GM12874 (cell line): ENCODE measurements around the gene PRKCQ.

ENCODE experiments used
- CTCF ChIP-seq: IDR thresholded peaks from 2 replicates; pipeline ENCODE4 v1.5.1; 2011; ENCODE audit warnings: low read depth, mild to moderate bottlenecking, control low read depth, low read length, moderate library complexity; ENCODE audit not compliant: insufficient read depth

Gene PRKCQ

GRCh38 chr10:6576326-6576725, 3.8 kb downstream of the PRKCQ start:
- TF ChIP-seq CTCF = no peak

DNA sequence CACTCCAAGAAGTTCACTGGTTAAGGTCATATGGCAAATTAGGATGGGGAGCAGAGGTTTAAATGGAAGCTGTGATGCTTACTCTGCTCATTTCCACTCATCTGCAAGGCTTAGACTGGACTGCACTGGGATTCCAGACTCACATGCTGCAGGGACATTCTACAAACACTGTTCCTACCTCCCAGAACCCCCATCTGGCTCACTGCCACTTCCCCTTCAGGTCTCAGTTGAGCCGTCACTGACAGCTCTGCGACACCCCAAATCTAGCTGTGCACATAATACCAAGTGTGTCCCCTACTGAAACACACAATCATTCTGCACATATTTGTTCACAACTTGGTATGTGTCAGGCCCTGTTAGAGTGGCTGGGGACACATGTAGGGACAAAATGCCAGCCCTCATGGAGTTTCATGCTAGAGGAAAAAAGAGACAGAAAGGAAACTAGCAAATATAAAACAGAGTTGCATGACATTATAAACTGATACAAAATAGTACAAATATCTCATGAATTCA, 5.4 kb downstream of the PRKCQ start:
- TF ChIP-seq CTCF = no peak

DNA sequence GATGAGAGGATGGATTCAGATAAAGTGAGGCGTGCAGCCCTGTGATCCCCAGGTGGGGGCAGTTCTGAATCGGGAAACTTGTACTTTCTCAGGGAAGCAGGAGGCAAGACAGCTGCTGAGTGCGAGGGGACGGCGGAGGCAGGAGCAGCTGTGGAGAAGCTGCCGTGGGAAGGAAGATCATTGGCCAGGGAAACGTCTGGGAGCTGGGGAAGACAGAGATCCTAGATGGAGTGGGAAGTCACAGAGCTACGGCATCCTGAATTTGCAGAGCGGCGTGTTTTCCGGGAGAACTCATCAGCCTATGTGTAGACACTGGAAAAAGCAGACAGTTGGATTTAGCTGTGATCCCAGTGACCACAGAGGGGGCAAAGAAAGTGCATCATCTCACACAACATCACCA, 9.2 kb downstream of the PRKCQ start:
- TF ChIP-seq CTCF = no peak

DNA sequence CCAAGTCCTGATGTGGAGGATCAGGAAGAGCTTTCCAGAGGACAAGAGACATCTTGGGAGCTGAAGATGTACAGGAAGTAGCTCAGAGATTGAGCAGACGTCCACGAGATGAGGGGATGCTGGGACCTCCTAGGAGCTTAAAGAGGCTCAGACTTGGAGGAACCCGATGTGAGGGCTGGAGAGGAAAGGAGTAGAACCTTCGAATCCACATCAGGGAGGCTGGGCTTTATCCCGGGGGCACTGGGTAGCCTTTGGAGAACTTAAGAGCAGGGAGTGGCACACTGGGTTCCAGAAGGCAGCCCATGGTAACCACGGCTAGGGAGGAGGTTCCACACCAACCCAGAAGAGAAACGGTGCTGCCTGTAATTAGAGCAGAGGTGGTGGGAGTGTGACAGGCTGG, 10.8 kb downstream of the PRKCQ start:
- TF ChIP-seq CTCF = no peak

DNA sequence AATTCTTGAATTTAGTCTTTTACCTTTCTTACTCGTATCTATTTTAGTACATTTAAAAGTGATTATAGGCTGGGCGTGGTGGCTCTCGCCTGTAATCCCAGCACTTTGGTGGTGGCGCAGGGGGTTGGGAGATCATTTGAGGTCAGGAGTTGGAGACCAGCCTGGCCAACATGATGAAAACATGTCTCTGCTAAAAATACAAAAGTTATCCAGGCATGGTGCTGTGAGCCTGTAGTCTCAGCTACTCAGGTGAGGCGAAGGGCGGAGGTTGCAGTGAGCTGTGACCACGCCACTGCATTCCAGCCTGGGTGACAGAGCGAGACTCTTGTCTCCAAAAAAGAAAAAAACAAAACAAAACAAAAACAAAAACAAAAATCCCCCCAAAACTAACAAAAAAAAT, 12.2 kb downstream of the PRKCQ start:
- TF ChIP-seq CTCF = no peak

DNA sequence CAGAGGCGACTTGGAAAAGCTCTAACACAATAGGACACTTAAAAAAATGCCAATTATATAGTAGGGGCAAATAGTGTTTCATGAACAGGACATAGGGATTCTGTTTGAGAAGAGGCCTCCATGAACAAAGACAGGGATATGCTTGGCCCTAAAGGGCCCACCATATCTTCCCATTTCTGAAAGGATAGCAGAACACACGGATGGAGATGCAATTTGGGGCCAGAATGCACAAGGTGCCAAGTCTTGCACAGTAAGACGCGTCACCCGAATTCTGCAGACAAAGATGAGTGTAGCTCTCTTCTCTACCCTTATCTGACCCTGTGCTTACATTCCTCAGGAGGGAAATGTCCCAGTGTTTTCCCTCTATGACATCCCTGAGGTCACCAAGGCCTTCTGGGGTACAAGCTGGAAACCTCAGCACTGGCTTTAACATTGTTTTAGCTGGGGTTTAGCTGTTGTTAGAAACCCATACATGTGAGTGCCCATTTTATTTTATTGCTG, 12.8 kb downstream of the PRKCQ start:
- TF ChIP-seq CTCF = no peak

GRCh38 chr10:6565588-6565987, 14.5 kb downstream of the PRKCQ start:
- no peak for TF ChIP-seq CTCF
